ENCODE data around the gene KCTD1. TPM values are rescaled to one million over a fixed set of nuclear protein-coding genes. Genes with fewer than 3 reads are reported as not detected.

The KCTD1 gene
- polyA plus RNA-seq, 3 donors, result 0.40 TPM; not detected in 2

DNA sequence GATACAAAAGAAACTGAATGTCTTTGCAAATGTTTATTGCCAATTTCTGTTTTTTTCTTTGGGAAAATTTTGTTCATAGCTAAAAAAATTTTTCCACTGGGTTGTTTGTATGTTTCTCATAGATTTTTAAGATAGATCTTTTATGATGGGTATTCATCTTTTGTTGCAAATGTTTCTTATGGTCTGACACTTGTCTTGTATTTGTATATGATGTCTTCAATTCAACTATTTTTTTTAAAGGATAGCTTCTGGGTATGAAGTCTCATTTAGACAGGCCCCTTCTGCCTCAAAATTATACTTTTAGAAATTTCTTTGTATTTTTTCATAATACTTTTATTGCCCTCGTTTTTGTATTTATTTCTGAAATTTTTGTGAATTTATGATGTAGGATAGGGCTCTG lies 73.8 kb downstream of the KCTD1 start:
- Mint-ChIP-seq H3K4me1 (no peaks in the 10 kb centered on the region), H3K4me3 (no peak overlapping the region), H3K36me3 (no peaks in the 10 kb centered on the region), H3K9me3 (peaks cover 0 to 2% (median 0%) of the 10 kb centered on the region in 7 donors), H3K27ac (no peak overlapping the region), H3K27me3 (ENCODE audit: low read depth in 3 of 3) (peaks cover 0 to 3% (median 1%) of the 10 kb centered on the region in 3 donors)
- intact Hi-C loops (cut with micrococcal nuclease), result no loop called here
- Histone ChIP-seq H3K79me2 (ENCODE audit: insufficient read depth, low read length) (no peaks in the 10 kb centered on the region), H3K27ac (ENCODE audit: low read depth in 1 of 2, low read length in 2 of 2) (no peak overlapping the region), H3K9me3 (replicated peaks in 1 of 2; ENCODE audit: control insufficient read depth in 1 of 2, insufficient read depth in 1 of 2, low read length in 2 of 2) (no peaks in the 10 kb centered on the region), H3K27me3 (ENCODE audit: control insufficient read depth in 2 of 2, insufficient read depth in 2 of 2, low read length in 2 of 2) (no peaks in the 10 kb centered on the region), H3K4me1 (ENCODE audit: control insufficient read depth in 1 of 2, insufficient read depth in 2 of 2, low read length in 2 of 2) (no peaks in the 10 kb centered on the region), H2AFZ (ENCODE audit: insufficient read depth, low read depth, low read length, poor library complexity, severe bottlenecking) (no peak overlapping the region), H4K20me1 (ENCODE audit: insufficient read depth, low read length) (no peaks in the 10 kb centered on the region), H3K9ac (ENCODE audit: insufficient read depth, low read length, poor library complexity, severe bottlenecking) (no peak overlapping the region), H3K4me3 (replicated peaks in 1 of 3; ENCODE audit: low read depth in 2 of 3, low read length in 3 of 3) (no peak overlapping the region), H3K36me3 (replicated peaks in 1 of 2; ENCODE audit: control insufficient read depth in 1 of 2, insufficient read depth in 2 of 2, low read length in 2 of 2) (no peaks in the 10 kb centered on the region), H3K4me2 (replicated peaks; ENCODE audit: extremely low read depth, low read length, poor library complexity, severe bottlenecking) (no peak overlapping the region)
- TF ChIP-seq, protein P1, sequence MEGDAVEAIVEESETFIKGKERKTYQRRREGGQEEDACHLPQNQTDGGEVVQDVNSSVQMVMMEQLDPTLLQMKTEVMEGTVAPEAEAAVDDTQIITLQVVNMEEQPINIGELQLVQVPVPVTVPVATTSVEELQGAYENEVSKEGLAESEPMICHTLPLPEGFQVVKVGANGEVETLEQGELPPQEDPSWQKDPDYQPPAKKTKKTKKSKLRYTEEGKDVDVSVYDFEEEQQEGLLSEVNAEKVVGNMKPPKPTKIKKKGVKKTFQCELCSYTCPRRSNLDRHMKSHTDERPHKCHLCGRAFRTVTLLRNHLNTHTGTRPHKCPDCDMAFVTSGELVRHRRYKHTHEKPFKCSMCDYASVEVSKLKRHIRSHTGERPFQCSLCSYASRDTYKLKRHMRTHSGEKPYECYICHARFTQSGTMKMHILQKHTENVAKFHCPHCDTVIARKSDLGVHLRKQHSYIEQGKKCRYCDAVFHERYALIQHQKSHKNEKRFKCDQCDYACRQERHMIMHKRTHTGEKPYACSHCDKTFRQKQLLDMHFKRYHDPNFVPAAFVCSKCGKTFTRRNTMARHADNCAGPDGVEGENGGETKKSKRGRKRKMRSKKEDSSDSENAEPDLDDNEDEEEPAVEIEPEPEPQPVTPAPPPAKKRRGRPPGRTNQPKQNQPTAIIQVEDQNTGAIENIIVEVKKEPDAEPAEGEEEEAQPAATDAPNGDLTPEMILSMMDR (IDR thresholded peaks at IDR 0.05), result no peak
- DNase-seq, result no peak
- WGBS (ENCODE audit: insufficient coverage), result no CpG with 5 or more reads among the region's 1 CpG

DNA sequence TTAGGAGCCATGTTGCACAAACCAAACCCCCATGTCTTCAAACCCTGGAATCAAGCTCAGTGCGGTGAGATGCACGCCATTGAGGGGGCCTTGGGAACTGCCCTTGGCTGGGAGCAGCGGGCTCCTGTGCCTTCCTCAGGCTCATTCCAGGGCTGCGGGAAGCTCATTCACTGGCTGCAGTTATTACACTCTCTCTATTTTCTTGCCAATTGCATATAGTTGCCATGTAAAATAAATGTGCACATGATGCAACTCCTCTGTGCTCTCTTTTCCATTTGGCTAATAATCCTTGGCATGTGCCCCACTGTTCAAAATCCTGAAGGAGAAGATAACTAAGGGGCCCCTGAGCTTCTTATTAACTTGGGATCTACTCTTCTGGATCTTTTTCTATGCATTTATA lies 74.7 kb downstream of the KCTD1 start:
- Mint-ChIP-seq H3K4me3 (no peak overlapping the region), H3K4me1 (no peaks in the 10 kb centered on the region), H3K9me3 (peaks cover 0 to 2% (median 0%) of the 10 kb centered on the region in 7 donors), H3K27me3 (ENCODE audit: low read depth in 3 of 3) (peaks cover 0 to 3% (median 1%) of the 10 kb centered on the region in 3 donors), H3K27ac (no peak overlapping the region), H3K36me3 (no peaks in the 10 kb centered on the region)
- H3K4me2 ChIP-seq (replicated peaks; ENCODE audit: extremely low read depth, low read length, poor library complexity, severe bottlenecking), result no peak overlapping the region
- H3K36me3 ChIP-seq (replicated peaks in 1 of 2; ENCODE audit: control insufficient read depth in 1 of 2, insufficient read depth in 2 of 2, low read length in 2 of 2), result no peaks in the 10 kb centered on the region
- no peak overlapping the region for H3K9ac ChIP-seq (ENCODE audit: insufficient read depth, low read length, poor library complexity, severe bottlenecking)
- no peaks in the 10 kb centered on the region for H3K9me3 ChIP-seq (replicated peaks in 1 of 2; ENCODE audit: control insufficient read depth in 1 of 2, insufficient read depth in 1 of 2, low read length in 2 of 2)
- no peak overlapping the region for H2AFZ ChIP-seq (ENCODE audit: insufficient read depth, low read depth, low read length, poor library complexity, severe bottlenecking)
- no peak for DNase-seq
- H3K4me1 ChIP-seq (ENCODE audit: control insufficient read depth in 1 of 2, insufficient read depth in 2 of 2, low read length in 2 of 2), result no peaks in the 10 kb centered on the region
- H3K27me3 ChIP-seq (ENCODE audit: control insufficient read depth in 2 of 2, insufficient read depth in 2 of 2, low read length in 2 of 2), result no peaks in the 10 kb centered on the region
- intact Hi-C loops (cut with micrococcal nuclease), result no loop called here
- H4K20me1 ChIP-seq (ENCODE audit: insufficient read depth, low read length), result no peaks in the 10 kb centered on the region
- 100% methylated on average over 3 of the region's 4 CpGs for WGBS (ENCODE audit: insufficient coverage)
- TF ChIP-seq, protein P1 (IDR thresholded peaks at IDR 0.05), result no peak
- H3K4me3 ChIP-seq (replicated peaks in 1 of 3; ENCODE audit: low read depth in 2 of 3, low read length in 3 of 3), result no peak overlapping the region
- no peaks in the 10 kb centered on the region for H3K79me2 ChIP-seq (ENCODE audit: insufficient read depth, low read length)
- H3K27ac ChIP-seq (ENCODE audit: low read depth in 1 of 2, low read length in 2 of 2), result no peak overlapping the region

Measured in CD14-positive monocyte (primary cell).